CD4-positive, alpha-beta memory T cell (primary cell): Measurements from ENCODE around the gene SPON1. TPM values are rescaled to one million over a fixed set of nuclear protein-coding genes. Genes with fewer than 3 reads are reported as not detected.

Source experiments
- CTCF ChIA-PET: fragments of 350-600 bp; sonication (Branson Sonifier 250); formaldehyde crosslinking; loops from one replicate; lab custom pipeline; 2021; ENCODE audit warnings: inconsistent platforms; ENCODE audit not compliant: partially characterized antibody; lab: Charles Lee
- POLR2A ChIA-PET: fragments of 350-600 bp; sonication (Branson Sonifier 250); formaldehyde crosslinking; loops from one replicate; lab custom pipeline; 2021; ENCODE audit not compliant: partially characterized antibody; lab: Charles Lee
- DNase-seq, 5 donors: peaks; one replicate each; pipeline versions ENCODE4 v3.0.0 to v3.0.0-alpha.2; 2020 to 2022; ENCODE audit warnings: mixed read lengths in 1 of 5
- H3K27ac ChIP-seq: one replicate; pipeline ENCODE4 v1.7.0; 2013; ENCODE audit warnings: low read depth, low read length
- H3K27me3 ChIP-seq: 2 replicates; pipeline ENCODE4 v1.7.0; 2013; ENCODE audit warnings: mild to moderate bottlenecking, low read length, moderate library complexity; ENCODE audit not compliant: insufficient read depth
- H3K36me3 ChIP-seq: 2 replicates; pipeline ENCODE4 v1.7.0; 2013; ENCODE audit warnings: mild to moderate bottlenecking, low read length, moderate library complexity; ENCODE audit not compliant: insufficient read depth
- H3K4me1 ChIP-seq: 2 replicates; pipeline ENCODE4 v1.7.0; 2013; ENCODE audit warnings: mild to moderate bottlenecking, low read length, moderate library complexity; ENCODE audit not compliant: insufficient read depth
- H3K4me3 ChIP-seq, 2 donors: one replicate each; pipeline ENCODE4 v1.7.0; 2013; ENCODE audit warnings: low read length in 2 of 2, mild to moderate bottlenecking in 1 of 2
- H3K9me3 ChIP-seq, 2 donors: one replicate each; pipeline ENCODE4 v1.7.0; 2013; ENCODE audit warnings: low read length in 2 of 2, control low read depth in 1 of 2; ENCODE audit not compliant: control insufficient read depth in 1 of 2
- H3K27ac Mint-ChIP-seq, 7 donors: one replicate each; pipeline ENCODE4 v1.8.0; 2020 to 2021; ENCODE audit warnings: mixed read lengths in 7 of 7, mild to moderate bottlenecking in 6 of 7, inconsistent platforms in 3 of 7, moderate library complexity in 3 of 7
- H3K27me3 Mint-ChIP-seq, 2 donors: one replicate each; pipeline ENCODE4 v1.8.0; 2020 to 2021; ENCODE audit warnings: mixed read lengths in 2 of 2
- H3K36me3 Mint-ChIP-seq, 2 donors: one replicate each; pipeline ENCODE4 v1.8.0; 2020 to 2021; ENCODE audit warnings: mixed read lengths in 2 of 2, inconsistent platforms in 1 of 2, mild to moderate bottlenecking in 1 of 2
- H3K4me1 Mint-ChIP-seq, 4 donors: one replicate each; pipeline ENCODE4 v1.8.0; 2020 to 2021; ENCODE audit warnings: mixed read lengths in 4 of 4, mild to moderate bottlenecking in 1 of 4
- H3K4me3 Mint-ChIP-seq, 8 donors: one replicate each; pipeline ENCODE4 v1.8.0; 2020 to 2021; ENCODE audit warnings: mixed read lengths in 8 of 8, mild to moderate bottlenecking in 7 of 8, moderate library complexity in 6 of 8, inconsistent platforms in 3 of 8
- H3K9me3 Mint-ChIP-seq, 8 donors: one replicate each; pipeline ENCODE4 v1.8.0; 2020 to 2021; ENCODE audit warnings: mixed read lengths in 8 of 8, mild to moderate bottlenecking in 5 of 8, inconsistent platforms in 3 of 8, moderate library complexity in 1 of 8
- intact Hi-C: fragments of 100-400 bp; cut with micrococcal nuclease; formaldehyde crosslinking; loops from one replicate; pipeline ENCODE4 v1.15.1; 2023
- polyA plus RNA-seq, 2 donors: library from polyadenylated mRNA; unstranded; fragments of 300-500 nt; fragmentation: Illumina TruSeq; gene quantifications; one replicate each; pipeline ENCODE4 v1.2.3, GENCODE V29; 2021
- total RNA-seq, 2 experiments: library from RNA; stranded (reverse); gene quantifications; one replicate each; pipeline ENCODE4 v1.2.3, GENCODE V29; 2021

The SPON1 gene
- total and polyA plus RNA-seq, 4 experiments from 2014 or later: 2.0 to 60.4 (median 30.6) TPM

GRCh38 chr11:13949876-13950275 is 12.6 kb upstream of the SPON1 start:
- CTCF ChIA-PET: interaction anchor here (1.1 to 12.5 kb wide), 6 partner anchors 6 to 81 kb away, joined by 3 to 147 read pairs (median 6); partner anchors contain the start of gene SPON1
- Histone ChIP-seq H3K27me3 (no peaks in the 10 kb centered on the region), H3K4me3 (no peak overlapping the region), H3K36me3 (no peaks in the 10 kb centered on the region), H3K27ac (no peak overlapping the region), H3K4me1 (no peaks in the 10 kb centered on the region), H3K9me3 (no peaks in the 10 kb centered on the region)
- Mint-ChIP-seq H3K9me3 (no peaks in the 10 kb centered on the region), H3K4me3 (no peak overlapping the region), H3K27me3 (no peaks in the 10 kb centered on the region), H3K27ac (no peak overlapping the region), H3K36me3 (no peaks in the 10 kb centered on the region), H3K4me1 (peaks cover 4 to 13% (median 6%) of the 10 kb centered on the region in 4 donors)
- intact Hi-C loops: no loop called here
- DNase-seq: no peak
- POLR2A ChIA-PET: interaction anchor here (1.3 to 1.4 kb wide), 2 partner anchors 11 to 23 kb away, joined by 3 read pairs; no protein-coding TSS in a partner anchor

GRCh38 chr11:13952221-13952620 is 10.3 kb upstream of the SPON1 start:
- H3K4me1 Mint-ChIP-seq: peaks cover 0 to 13% (median 4%) of the 10 kb centered on the region in 4 donors
- Histone ChIP-seq H3K4me3 (no peak overlapping the region), H3K9me3 (no peaks in the 10 kb centered on the region), H3K36me3 (no peaks in the 10 kb centered on the region), H3K4me1 (peaks cover 11% of the 10 kb centered on the region), H3K27me3 (no peaks in the 10 kb centered on the region), H3K27ac (no peak overlapping the region)
- no peaks in the 10 kb centered on the region for H3K27me3 Mint-ChIP-seq
- H3K36me3 Mint-ChIP-seq: no peaks in the 10 kb centered on the region
- POLR2A ChIA-PET: interaction anchor here (1.2 to 2.6 kb wide), 4 partner anchors 10 to 28 kb away, joined by 4 to 11 read pairs (median 8); partner anchors contain the start of gene SPON1
- no peaks in the 10 kb centered on the region for H3K9me3 Mint-ChIP-seq
- H3K27ac Mint-ChIP-seq: no peak overlapping the region
- no peak overlapping the region for H3K4me3 Mint-ChIP-seq
- DNase-seq: no peak
- CTCF ChIA-PET: interaction anchor here (0.9 to 11.9 kb wide), 9 partner anchors 8 to 309 kb away, joined by 3 to 147 read pairs (median 11); partner anchors contain the start of gene SPON1
- intact Hi-C loops: no loop called here

GRCh38 chr11:13952668-13953067 is 9.9 kb upstream of the SPON1 start:
- no peaks in the 10 kb centered on the region for H3K9me3 Mint-ChIP-seq
- Histone ChIP-seq H3K27me3 (no peaks in the 10 kb centered on the region), H3K27ac (no peak overlapping the region), H3K9me3 (no peaks in the 10 kb centered on the region), H3K4me1 (peaks cover 11% of the 10 kb centered on the region), H3K4me3 (no peak overlapping the region), H3K36me3 (no peaks in the 10 kb centered on the region)
- H3K27me3 Mint-ChIP-seq: no peaks in the 10 kb centered on the region
- intact Hi-C loops: no loop called here
- H3K27ac Mint-ChIP-seq: no peak overlapping the region
- CTCF ChIA-PET: interaction anchor here (1.5 to 11.9 kb wide), 9 partner anchors 9 to 309 kb away, joined by 3 to 147 read pairs (median 11); partner anchors contain the start of gene SPON1
- POLR2A ChIA-PET: interaction anchor here (1.2 to 2.6 kb wide), 3 partner anchors 11 to 29 kb away, joined by 4 to 11 read pairs (median 10); partner anchors contain the start of gene SPON1
- no peak for DNase-seq
- H3K4me1 Mint-ChIP-seq: peaks cover 0 to 13% (median 4%) of the 10 kb centered on the region in 4 donors
- H3K4me3 Mint-ChIP-seq: no peak overlapping the region
- H3K36me3 Mint-ChIP-seq: no peaks in the 10 kb centered on the region

- Mint-ChIP-seq H3K36me3 (no peaks in the 10 kb centered on the region), H3K4me3 (no peak overlapping the region), H3K27me3 (peaks cover 2% of the 10 kb centered on the region in 2 donors), H3K9me3 (no peaks in the 10 kb centered on the region), H3K27ac (no peak overlapping the region), H3K4me1 (no peaks in the 10 kb centered on the region)
- no peaks in the 10 kb centered on the region for H3K9me3 ChIP-seq
- no peaks in the 10 kb centered on the region for H3K36me3 ChIP-seq
- DNase-seq: no peak
- intact Hi-C loops: no loop called here
- no peaks in the 10 kb centered on the region for H3K27me3 ChIP-seq
- POLR2A ChIA-PET: interaction anchor here (0.6 to 2.1 kb wide), 9 partner anchors 11 to 194 kb away, joined by 3 to 11 read pairs (median 4); no protein-coding TSS in a partner anchor
- peaks cover 11% of the 10 kb centered on the region for H3K4me1 ChIP-seq
- H3K27ac ChIP-seq: no peak overlapping the region
- CTCF ChIA-PET: interaction anchor here (1.1 to 12.1 kb wide), 16 partner anchors 9 to 297 kb away, joined by 3 to 147 read pairs (median 16); partner anchors contain the start of gene SPON1
- H3K4me3 ChIP-seq: no peak overlapping the region
These were observed 7.9 kb upstream of the SPON1 start for GRCh38 chr11:13954591-13954990.

- H3K27me3 ChIP-seq: peaks cover 3% of the 10 kb centered on the region
- Mint-ChIP-seq H3K27me3 (peaks cover 8 to 11% of the 10 kb centered on the region in 2 donors), H3K9me3 (no peaks in the 10 kb centered on the region), H3K4me1 (peaks cover 0 to 3% (median 1%) of the 10 kb centered on the region in 4 donors), H3K27ac (no peak overlapping the region), H3K4me3 (no peak overlapping the region), H3K36me3 (no peaks in the 10 kb centered on the region)
- DNase-seq: peak; percentile 54 to 65 (median 57)
- H3K27ac ChIP-seq: no peak overlapping the region
- H3K9me3 ChIP-seq: no peaks in the 10 kb centered on the region
- H3K36me3 ChIP-seq: no peaks in the 10 kb centered on the region
- POLR2A ChIA-PET: interaction anchor here (0.6 to 2.5 kb wide), 10 partner anchors 13 to 1058 kb away, joined by 3 to 9 read pairs (median 5); no protein-coding TSS in a partner anchor
- peaks cover 11% of the 10 kb centered on the region for H3K4me1 ChIP-seq
- intact Hi-C loops: loop anchor here (1.0 to 5.0 kb wide), 5 partner anchors 34 to 293 kb away; no protein-coding TSS in a partner anchor
- H3K4me3 ChIP-seq: no peak overlapping the region
- CTCF ChIA-PET: interaction anchor here (0.7 to 12.1 kb wide), 29 partner anchors 9 to 508 kb away, joined by 3 to 147 read pairs (median 5); no protein-coding TSS in a partner anchor
These were observed 6.5 kb upstream of the SPON1 start for GRCh38 chr11:13955971-13956421.

GRCh38 chr11:13956988-13957387 is 5.5 kb upstream of the SPON1 start:
- Histone ChIP-seq H3K36me3 (no peaks in the 10 kb centered on the region), H3K4me3 (no peak overlapping the region), H3K4me1 (peaks cover 11% of the 10 kb centered on the region), H3K27ac (no peak overlapping the region), H3K27me3 (peaks cover 13% of the 10 kb centered on the region), H3K9me3 (no peaks in the 10 kb centered on the region)
- intact Hi-C loops: loop anchor here (1.0 to 5.0 kb wide), 5 partner anchors 35 to 292 kb away; no protein-coding TSS in a partner anchor
- Mint-ChIP-seq H3K4me1 (peaks cover 0 to 7% (median 2%) of the 10 kb centered on the region in 4 donors), H3K4me3 (no peak overlapping the region), H3K27ac (no peak overlapping the region), H3K27me3 (peaks cover 10 to 16% of the 10 kb centered on the region in 2 donors), H3K36me3 (no peaks in the 10 kb centered on the region), H3K9me3 (no peaks in the 10 kb centered on the region)
- CTCF ChIA-PET: interaction anchor here (0.7 to 12.1 kb wide), 28 partner anchors 8 to 950 kb away, joined by 3 to 147 read pairs (median 6); no protein-coding TSS in a partner anchor
- POLR2A ChIA-PET: interaction anchor here (0.8 to 2.5 kb wide), 8 partner anchors 10 to 181 kb away, joined by 3 to 9 read pairs (median 5); no protein-coding TSS in a partner anchor
- DNase-seq: no peak
